Endodermal cell (in vitro differentiated cells): ENCODE data around the gene SOX5. TPM values are rescaled to one million over a fixed set of nuclear protein-coding genes. Genes with fewer than 3 reads are reported as not detected.

Experiments used
- DNase-seq: peaks from one replicate; pipeline ENCODE4 v3.0.0-alpha.2; 2017
- H3K27ac ChIP-seq: 2 replicates; pipeline ENCODE4 v1.5.1; 2013; ENCODE audit warnings: mild to moderate bottlenecking, low read depth, low read length, moderate library complexity
- H3K27me3 ChIP-seq: 2 replicates; pipeline ENCODE4 v1.6.1; 2013; ENCODE audit warnings: mild to moderate bottlenecking, low read length, moderate library complexity; ENCODE audit not compliant: insufficient read depth, control insufficient read depth, poor library complexity, severe bottlenecking
- H3K36me3 ChIP-seq: 2 replicates; pipeline ENCODE4 v1.7.0; 2013; ENCODE audit warnings: mild to moderate bottlenecking, low read length, moderate library complexity; ENCODE audit not compliant: control insufficient read depth, insufficient read depth
- H3K4me1 ChIP-seq: one replicate; pipeline ENCODE4 v1.7.0; 2013; ENCODE audit warnings: low read length; ENCODE audit not compliant: control insufficient read depth, insufficient read depth
- H3K4me3 ChIP-seq: 2 replicates; pipeline ENCODE4 v1.5.1; 2013; ENCODE audit warnings: mild to moderate bottlenecking, low read length, moderate library complexity
- H3K9ac ChIP-seq: 2 replicates; pipeline ENCODE4 v1.6.1; 2013; ENCODE audit warnings: mild to moderate bottlenecking, low read length, moderate library complexity; ENCODE audit not compliant: poor library complexity, severe bottlenecking; ENCODE audit errors: extremely low read depth
- H3K9me3 ChIP-seq: 2 replicates; pipeline ENCODE4 v1.6.1; 2013; ENCODE audit warnings: mild to moderate bottlenecking, low read length, moderate library complexity; ENCODE audit not compliant: control insufficient read depth
- H3K27ac Mint-ChIP-seq: 2 replicates; pipeline ENCODE4 v1.8.0; 2020; ENCODE audit warnings: mixed read lengths
- H3K27me3 Mint-ChIP-seq: 2 replicates; pipeline ENCODE4 v1.8.0; 2021; ENCODE audit warnings: mild to moderate bottlenecking, mixed read lengths; ENCODE audit not compliant: insufficient read depth
- H3K36me3 Mint-ChIP-seq: 2 replicates; pipeline ENCODE4 v1.8.0; 2020; ENCODE audit warnings: low read depth, mixed read lengths
- H3K4me1 Mint-ChIP-seq: 2 replicates; pipeline ENCODE4 v1.8.0; 2020; ENCODE audit warnings: mixed read lengths
- H3K4me3 Mint-ChIP-seq: 2 replicates; pipeline ENCODE4 v1.8.0; 2020; ENCODE audit warnings: mild to moderate bottlenecking, moderate library complexity, mixed read lengths
- H3K9me3 Mint-ChIP-seq: 2 replicates; pipeline ENCODE4 v1.8.0; 2020; ENCODE audit warnings: mild to moderate bottlenecking, mixed read lengths
- CTCF ChIP-seq: fragments of 200-600 bp; sonication (generic); conservative IDR thresholded peaks from 2 replicates; pipeline ENCODE4 v1.5.0; 2021; ENCODE audit warnings: antibody characterized with exemption, mild to moderate bottlenecking
- WGBS, 2 experiments: methylation state at CpG; one replicate each; pipeline versions ENCODE4 v1.1.5 to v1.1.7; 2013; ENCODE audit warnings: missing lambda C conversion rate in 2 of 2, mixed read lengths in 1 of 2; ENCODE audit not compliant: insufficient coverage in 1 of 2, insufficient read length in 1 of 2; 5-methylcytosine and 5-hydroxymethylcytosine counted together
- total RNA-seq, 2 donors: library from RNA; stranded (reverse); fragmentation: NEBNext Ultra II Directional in 1 of 2; extraction: Animal tissue kit (Norgen Biotek cat#: 25700) in 1 of 2; gene quantifications; 2 replicates in 1 of 2; 3 replicates in 1 of 2; pipeline ENCODE4 v1.2.1, GENCODE V29; 2021

Gene SOX5
- total RNA-seq, 2 donors from 2014 or later: 6.8 to 30.7 TPM

DNA sequence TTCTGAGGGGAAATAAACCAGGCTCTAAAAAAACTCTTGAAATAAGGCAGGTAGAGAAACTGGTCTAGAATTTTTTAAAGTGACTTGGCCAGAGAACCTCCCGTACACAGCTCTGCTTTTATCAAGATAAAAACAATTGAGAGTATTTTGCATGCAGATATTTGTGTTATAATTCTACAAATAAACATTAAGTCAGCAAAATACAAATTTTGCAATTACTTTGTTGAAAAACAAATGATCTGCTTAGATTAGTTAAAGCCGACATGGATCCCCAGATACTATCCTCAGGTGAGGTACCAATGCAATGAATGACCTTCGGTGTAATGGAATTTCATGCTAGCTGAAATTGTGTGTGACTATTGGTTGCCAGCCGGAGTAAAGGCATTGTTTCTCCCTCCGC, 197.2 kb downstream of the SOX5 start:
- Histone ChIP-seq H3K36me3 (no peaks in the 10 kb centered on the region), H3K27ac (no peak overlapping the region), H3K27me3 (no peaks in the 10 kb centered on the region), H3K4me1 (peaks cover 10% of the 10 kb centered on the region), H3K9ac (no peak overlapping the region), H3K4me3 (no peak overlapping the region), H3K9me3 (no peaks in the 10 kb centered on the region)
- WGBS, 2 experiments: 86 to 95% methylated on average over 1 to 5 of the region's 5 CpGs
- Mint-ChIP-seq H3K9me3 (no peaks in the 10 kb centered on the region), H3K27me3 (no peaks in the 10 kb centered on the region), H3K4me1 (peaks cover 54% of the 10 kb centered on the region), H3K4me3 (no peak overlapping the region), H3K27ac (no peak overlapping the region), H3K36me3 (peaks cover 4% of the 10 kb centered on the region)
- DNase-seq: no peak
- TF ChIP-seq CTCF: no peak

DNA sequence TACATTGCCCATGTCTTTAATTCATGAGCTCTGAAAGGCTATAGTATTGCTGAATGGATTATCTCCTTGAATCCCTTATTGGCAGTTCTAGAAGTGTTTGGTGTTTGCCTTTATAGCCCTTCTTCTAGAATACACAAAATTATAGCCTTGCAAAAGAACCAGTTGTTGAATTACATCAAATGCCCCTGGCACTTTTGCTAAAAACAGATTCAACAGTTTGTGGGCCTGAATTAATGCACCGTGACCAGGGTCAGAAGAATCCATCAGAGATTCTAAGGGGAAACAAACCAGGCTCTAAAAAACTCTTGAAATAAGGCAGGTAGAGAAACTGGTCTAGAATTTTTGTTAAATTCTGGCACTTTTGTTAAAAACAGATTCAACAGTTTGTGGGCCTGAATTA, 197.8 kb downstream of the SOX5 start:
- Histone ChIP-seq H3K9ac (no peak overlapping the region), H3K27ac (no peak overlapping the region), H3K4me1 (peaks cover 5% of the 10 kb centered on the region), H3K27me3 (no peaks in the 10 kb centered on the region), H3K9me3 (no peaks in the 10 kb centered on the region), H3K36me3 (no peaks in the 10 kb centered on the region), H3K4me3 (no peak overlapping the region)
- H3K4me3 Mint-ChIP-seq: no peak overlapping the region
- peaks cover 10% of the 10 kb centered on the region for H3K36me3 Mint-ChIP-seq
- H3K27ac Mint-ChIP-seq: no peak overlapping the region
- no peak for DNase-seq
- H3K4me1 Mint-ChIP-seq: peaks cover 48% of the 10 kb centered on the region
- H3K9me3 Mint-ChIP-seq: no peaks in the 10 kb centered on the region
- no peak for TF ChIP-seq CTCF
- 95 to 100% methylated on average over 1 of the region's 1 CpG for WGBS, 2 experiments
- H3K27me3 Mint-ChIP-seq: no peaks in the 10 kb centered on the region

DNA sequence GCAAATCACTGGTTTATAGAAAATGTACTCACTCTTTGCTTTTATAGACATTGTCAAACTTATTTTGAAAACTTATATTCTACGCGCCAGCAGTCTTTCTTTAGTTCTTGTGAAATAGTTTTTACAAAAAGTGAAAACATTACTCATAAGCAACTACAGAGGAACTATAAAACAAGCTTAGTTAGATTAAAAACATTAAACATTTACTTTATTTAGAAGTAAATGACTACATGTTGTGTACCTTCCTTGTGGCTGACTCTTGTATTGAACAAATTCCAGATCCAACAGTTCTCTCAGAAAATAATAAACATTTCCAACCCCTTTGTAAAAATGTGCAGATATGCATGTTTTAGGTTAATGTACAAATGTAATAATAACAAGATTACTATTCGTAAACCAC, 198.5 kb downstream of the SOX5 start:
- no peaks in the 10 kb centered on the region for H3K27me3 Mint-ChIP-seq
- H3K4me3 ChIP-seq: no peak overlapping the region
- WGBS, 2 experiments: 100% methylated on average over 2 of the region's 3 CpGs; no CpG with 5 or more reads in 1 of the 2 experiments
- H3K27me3 ChIP-seq: no peaks in the 10 kb centered on the region
- H3K4me3 Mint-ChIP-seq: no peak overlapping the region
- H3K27ac Mint-ChIP-seq: no peak overlapping the region
- peaks cover 41% of the 10 kb centered on the region for H3K4me1 Mint-ChIP-seq
- H3K36me3 Mint-ChIP-seq: peaks cover 13% of the 10 kb centered on the region
- H3K9ac ChIP-seq: no peak overlapping the region
- H3K36me3 ChIP-seq: no peaks in the 10 kb centered on the region
- no peaks in the 10 kb centered on the region for H3K4me1 ChIP-seq
- H3K9me3 Mint-ChIP-seq: no peaks in the 10 kb centered on the region
- no peak overlapping the region for H3K27ac ChIP-seq
- no peak for DNase-seq
- no peaks in the 10 kb centered on the region for H3K9me3 ChIP-seq
- TF ChIP-seq CTCF: no peak
